Measurements from ENCODE around the gene PLCB1.

GRCh38 chr20:8183526-8183925 is 51.5 kb downstream of the PLCB1 start:
- TF ChIP-seq, protein P1, sequence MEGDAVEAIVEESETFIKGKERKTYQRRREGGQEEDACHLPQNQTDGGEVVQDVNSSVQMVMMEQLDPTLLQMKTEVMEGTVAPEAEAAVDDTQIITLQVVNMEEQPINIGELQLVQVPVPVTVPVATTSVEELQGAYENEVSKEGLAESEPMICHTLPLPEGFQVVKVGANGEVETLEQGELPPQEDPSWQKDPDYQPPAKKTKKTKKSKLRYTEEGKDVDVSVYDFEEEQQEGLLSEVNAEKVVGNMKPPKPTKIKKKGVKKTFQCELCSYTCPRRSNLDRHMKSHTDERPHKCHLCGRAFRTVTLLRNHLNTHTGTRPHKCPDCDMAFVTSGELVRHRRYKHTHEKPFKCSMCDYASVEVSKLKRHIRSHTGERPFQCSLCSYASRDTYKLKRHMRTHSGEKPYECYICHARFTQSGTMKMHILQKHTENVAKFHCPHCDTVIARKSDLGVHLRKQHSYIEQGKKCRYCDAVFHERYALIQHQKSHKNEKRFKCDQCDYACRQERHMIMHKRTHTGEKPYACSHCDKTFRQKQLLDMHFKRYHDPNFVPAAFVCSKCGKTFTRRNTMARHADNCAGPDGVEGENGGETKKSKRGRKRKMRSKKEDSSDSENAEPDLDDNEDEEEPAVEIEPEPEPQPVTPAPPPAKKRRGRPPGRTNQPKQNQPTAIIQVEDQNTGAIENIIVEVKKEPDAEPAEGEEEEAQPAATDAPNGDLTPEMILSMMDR (conservative IDR thresholded peaks at IDR 0.05; ENCODE audit: low read length) = no peak
- no peak for TF ChIP-seq EZH2phosphoT487 (IDR thresholded peaks at IDR 0.05; ENCODE audit: borderline replicate concordance)
